ENCODE measurements around the gene MICAL2.
A peak's percentile ranks its signal among the peaks of the same experiment; 100 is the strongest.

Gene MICAL2

DNA sequence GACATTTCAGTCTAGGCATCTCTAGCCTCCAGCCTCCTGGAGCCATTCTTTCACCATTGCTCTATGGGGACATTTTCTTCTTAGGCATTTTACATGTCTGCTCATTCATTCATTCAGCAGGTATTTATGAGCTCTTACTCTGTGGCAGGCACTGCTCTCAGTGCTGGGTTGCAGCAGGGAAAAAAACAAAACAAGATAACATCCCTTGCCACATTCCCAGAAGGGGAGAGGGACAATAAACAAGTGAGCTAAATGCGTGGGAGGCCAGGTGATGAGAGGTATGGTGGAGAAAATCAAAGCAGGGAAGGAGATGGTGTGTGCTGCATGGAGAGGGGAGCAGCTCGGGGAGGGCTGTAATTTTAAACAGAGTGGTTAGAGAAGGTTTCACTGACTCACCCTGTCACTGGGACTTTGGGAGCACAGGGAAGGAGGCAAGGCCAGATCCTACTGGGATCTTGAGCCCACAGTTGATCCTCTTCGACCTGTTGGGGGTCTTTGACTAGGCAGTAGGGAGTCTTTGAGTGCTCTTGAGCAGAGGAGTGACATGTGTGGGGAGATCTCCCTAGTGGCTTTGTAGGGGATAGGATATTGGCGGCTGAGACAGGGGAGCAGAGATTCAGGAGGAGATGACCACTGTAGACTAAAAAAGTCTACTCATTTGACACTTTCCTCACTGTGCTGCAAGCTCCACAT, 17.0 kb downstream of the MICAL2 start:
- peaks cover 72% of the 10 kb centered on the region for H3K4me1 Mint-ChIP-seq (ENCODE audit: low read depth)
- H3K36me3 Mint-ChIP-seq (ENCODE audit: low read depth), result no peaks in the 10 kb centered on the region
- H3K27ac Mint-ChIP-seq, result no peak overlapping the region
- no peaks in the 10 kb centered on the region for H3K9me3 Mint-ChIP-seq
- H3K27me3 Mint-ChIP-seq, result no peaks in the 10 kb centered on the region
- H3K4me3 Mint-ChIP-seq, result no peak overlapping the region

DNA sequence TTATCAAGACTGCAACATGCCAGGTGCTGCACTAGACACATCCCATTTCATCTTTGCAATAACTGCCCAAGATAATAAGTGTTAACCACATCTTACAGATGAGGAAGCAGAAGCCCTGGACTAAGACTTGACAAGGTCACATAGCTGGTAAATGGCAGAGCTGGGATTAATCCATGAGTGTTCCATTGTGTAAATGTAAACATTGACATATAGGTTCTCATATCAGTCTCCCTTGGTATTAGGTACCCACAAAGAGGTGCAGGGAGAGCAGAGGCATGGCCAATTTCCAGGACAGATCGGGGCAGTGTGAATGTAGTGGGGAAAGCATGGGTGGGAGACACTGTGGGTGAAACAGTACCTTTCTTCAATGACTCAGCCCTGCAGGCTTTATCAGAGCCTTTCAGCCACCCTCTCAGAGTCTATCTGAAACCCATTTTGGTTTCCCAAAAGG, 17.9 kb downstream of the MICAL2 start:
- Mint-ChIP-seq H3K36me3 (ENCODE audit: low read depth) (no peaks in the 10 kb centered on the region), H3K9me3 (no peaks in the 10 kb centered on the region), H3K27ac (peak overlapping the region; percentile 50), H3K4me3 (no peak overlapping the region), H3K27me3 (no peaks in the 10 kb centered on the region), H3K4me1 (ENCODE audit: low read depth) (peaks cover 73% of the 10 kb centered on the region)

DNA sequence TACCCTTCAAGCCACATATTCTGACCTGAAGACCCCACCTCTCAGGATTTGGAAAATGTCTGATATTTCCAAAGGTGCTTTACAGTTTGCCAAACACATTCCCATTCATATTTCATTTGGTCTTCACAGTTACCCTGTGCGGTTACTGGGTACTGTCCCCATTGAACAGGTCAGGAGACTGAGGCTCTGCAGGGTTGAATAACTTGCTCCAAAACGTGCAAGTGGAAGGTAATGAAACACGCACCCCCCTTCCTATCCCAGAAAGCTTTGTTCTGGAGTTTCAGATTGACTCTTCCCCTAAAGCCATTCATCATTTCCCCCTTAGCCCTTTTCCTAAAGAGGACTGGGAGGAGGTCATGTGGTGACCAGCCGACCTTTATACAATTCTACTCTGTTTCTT, 18.8 kb downstream of the MICAL2 start:
- H3K4me3 Mint-ChIP-seq, result peak overlapping the region; percentile 30
- peaks cover 2% of the 10 kb centered on the region for H3K36me3 Mint-ChIP-seq (ENCODE audit: low read depth)
- peak overlapping the region; percentile 29 for H3K27ac Mint-ChIP-seq
- H3K4me1 Mint-ChIP-seq (ENCODE audit: low read depth), result peaks cover 73% of the 10 kb centered on the region
- H3K27me3 Mint-ChIP-seq, result no peaks in the 10 kb centered on the region
- no peaks in the 10 kb centered on the region for H3K9me3 Mint-ChIP-seq

- no peak overlapping the region for H3K4me3 Mint-ChIP-seq
- H3K27ac Mint-ChIP-seq, result peak overlapping the region; percentile 62
- H3K27me3 Mint-ChIP-seq, result no peaks in the 10 kb centered on the region
- H3K36me3 Mint-ChIP-seq (ENCODE audit: low read depth), result peaks cover 5% of the 10 kb centered on the region
- peaks cover 67% of the 10 kb centered on the region for H3K4me1 Mint-ChIP-seq (ENCODE audit: low read depth)
- H3K9me3 Mint-ChIP-seq, result no peaks in the 10 kb centered on the region
Measured at GRCh38 chr11:12130180-12130980, 20.0 kb downstream of the MICAL2 start.

- Mint-ChIP-seq H3K27ac (no peak overlapping the region), H3K27me3 (no peaks in the 10 kb centered on the region)
Measured at GRCh38 chr11:12131943-12132789, 21.8 kb downstream of the MICAL2 start.

GRCh38 chr11:12132790-12133145, 22.4 kb downstream of the MICAL2 start:
- Mint-ChIP-seq H3K27me3 (no peaks in the 10 kb centered on the region), H3K9me3 (no peaks in the 10 kb centered on the region), H3K36me3 (ENCODE audit: low read depth) (peaks cover 5% of the 10 kb centered on the region), H3K27ac (no peak overlapping the region), H3K4me3 (no peak overlapping the region), H3K4me1 (ENCODE audit: low read depth) (peaks cover 45% of the 10 kb centered on the region)

More at GRCh38 chr11:12131943-12132789, 21.8 kb downstream of the MICAL2 start:
- peaks cover 5% of the 10 kb centered on the region for H3K36me3 Mint-ChIP-seq (ENCODE audit: low read depth)
- no peak overlapping the region for H3K4me3 Mint-ChIP-seq
- H3K4me1 Mint-ChIP-seq (ENCODE audit: low read depth), result peaks cover 49% of the 10 kb centered on the region
- H3K9me3 Mint-ChIP-seq, result no peaks in the 10 kb centered on the region

- H3K27ac Mint-ChIP-seq, result peak overlapping the region; percentile 67
- H3K36me3 Mint-ChIP-seq (ENCODE audit: low read depth), result peaks cover 10% of the 10 kb centered on the region
- H3K27me3 Mint-ChIP-seq, result no peaks in the 10 kb centered on the region
- H3K4me1 Mint-ChIP-seq (ENCODE audit: low read depth), result peaks cover 39% of the 10 kb centered on the region
- H3K9me3 Mint-ChIP-seq, result no peaks in the 10 kb centered on the region
- no peak overlapping the region for H3K4me3 Mint-ChIP-seq
Measured at GRCh38 chr11:12133547-12134235, 23.3 kb downstream of the MICAL2 start.

GRCh38 chr11:12134236-12134585, 23.8 kb downstream of the MICAL2 start:
- peaks cover 35% of the 10 kb centered on the region for H3K4me1 Mint-ChIP-seq (ENCODE audit: low read depth)
- peaks cover 10% of the 10 kb centered on the region for H3K36me3 Mint-ChIP-seq (ENCODE audit: low read depth)
- no peak overlapping the region for H3K4me3 Mint-ChIP-seq
- H3K27me3 Mint-ChIP-seq, result no peaks in the 10 kb centered on the region
- H3K9me3 Mint-ChIP-seq, result no peaks in the 10 kb centered on the region
- peak overlapping the region; percentile 67 for H3K27ac Mint-ChIP-seq

- H3K36me3 Mint-ChIP-seq (ENCODE audit: low read depth), result peaks cover 16% of the 10 kb centered on the region
- peaks cover 27% of the 10 kb centered on the region for H3K4me1 Mint-ChIP-seq (ENCODE audit: low read depth)
- H3K4me3 Mint-ChIP-seq, result no peak overlapping the region
- no peaks in the 10 kb centered on the region for H3K9me3 Mint-ChIP-seq
- no peaks in the 10 kb centered on the region for H3K27me3 Mint-ChIP-seq
- no peak overlapping the region for H3K27ac Mint-ChIP-seq
Measured at GRCh38 chr11:12135185-12135584, 24.8 kb downstream of the MICAL2 start.

DNA sequence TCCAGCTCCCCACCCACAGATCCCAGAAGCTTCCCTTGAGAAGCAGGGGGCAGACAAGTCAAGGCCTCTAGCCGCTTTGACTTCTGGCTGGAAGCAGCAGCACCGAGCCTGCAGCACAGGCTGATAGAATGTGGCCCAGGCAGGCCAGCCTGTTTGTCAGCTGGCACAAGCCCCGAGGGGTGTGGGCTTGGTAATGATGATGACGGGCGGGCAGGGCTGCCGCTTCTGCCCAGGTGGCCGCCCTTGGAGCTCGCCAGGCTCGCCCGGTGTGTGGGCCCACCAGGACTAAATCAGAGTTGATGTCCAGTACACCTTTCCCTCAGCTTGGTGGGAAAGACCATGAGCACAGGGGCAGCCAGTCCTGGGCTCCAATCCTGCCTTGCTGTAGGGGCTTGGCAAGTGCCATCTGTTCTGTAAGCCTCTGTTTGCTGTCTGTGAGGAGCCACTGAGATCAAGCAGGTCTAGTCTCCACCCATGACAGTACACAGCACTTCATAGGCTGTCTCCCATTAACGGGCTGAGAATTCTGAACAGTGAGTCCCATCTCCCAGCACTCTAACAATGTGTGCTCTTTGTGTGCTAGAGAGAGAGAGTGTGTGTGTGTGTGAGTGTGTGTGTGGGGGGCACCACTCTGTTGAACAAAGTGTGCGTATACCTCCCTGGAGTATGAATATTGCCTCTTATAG, 26.8 kb downstream of the MICAL2 start:
- Mint-ChIP-seq H3K9me3 (no peaks in the 10 kb centered on the region), H3K4me1 (ENCODE audit: low read depth) (peaks cover 46% of the 10 kb centered on the region), H3K27ac (no peak overlapping the region), H3K4me3 (no peak overlapping the region), H3K27me3 (no peaks in the 10 kb centered on the region), H3K36me3 (ENCODE audit: low read depth) (peaks cover 26% of the 10 kb centered on the region)

- H3K27me3 Mint-ChIP-seq, result no peaks in the 10 kb centered on the region
- H3K4me3 Mint-ChIP-seq, result no peak overlapping the region
- peaks cover 51% of the 10 kb centered on the region for H3K4me1 Mint-ChIP-seq (ENCODE audit: low read depth)
- H3K36me3 Mint-ChIP-seq (ENCODE audit: low read depth), result peaks cover 26% of the 10 kb centered on the region
- H3K27ac Mint-ChIP-seq, result no peak overlapping the region
- H3K9me3 Mint-ChIP-seq, result no peaks in the 10 kb centered on the region
Measured at GRCh38 chr11:12137938-12138731, 27.7 kb downstream of the MICAL2 start.

- peaks cover 24% of the 10 kb centered on the region for H3K36me3 Mint-ChIP-seq (ENCODE audit: low read depth)
- peaks cover 51% of the 10 kb centered on the region for H3K4me1 Mint-ChIP-seq (ENCODE audit: low read depth)
- H3K27ac Mint-ChIP-seq, result no peak overlapping the region
- H3K9me3 Mint-ChIP-seq, result no peaks in the 10 kb centered on the region
- H3K4me3 Mint-ChIP-seq, result no peak overlapping the region
- H3K27me3 Mint-ChIP-seq, result no peaks in the 10 kb centered on the region
Measured at GRCh38 chr11:12139144-12139881, 28.9 kb downstream of the MICAL2 start.

DNA sequence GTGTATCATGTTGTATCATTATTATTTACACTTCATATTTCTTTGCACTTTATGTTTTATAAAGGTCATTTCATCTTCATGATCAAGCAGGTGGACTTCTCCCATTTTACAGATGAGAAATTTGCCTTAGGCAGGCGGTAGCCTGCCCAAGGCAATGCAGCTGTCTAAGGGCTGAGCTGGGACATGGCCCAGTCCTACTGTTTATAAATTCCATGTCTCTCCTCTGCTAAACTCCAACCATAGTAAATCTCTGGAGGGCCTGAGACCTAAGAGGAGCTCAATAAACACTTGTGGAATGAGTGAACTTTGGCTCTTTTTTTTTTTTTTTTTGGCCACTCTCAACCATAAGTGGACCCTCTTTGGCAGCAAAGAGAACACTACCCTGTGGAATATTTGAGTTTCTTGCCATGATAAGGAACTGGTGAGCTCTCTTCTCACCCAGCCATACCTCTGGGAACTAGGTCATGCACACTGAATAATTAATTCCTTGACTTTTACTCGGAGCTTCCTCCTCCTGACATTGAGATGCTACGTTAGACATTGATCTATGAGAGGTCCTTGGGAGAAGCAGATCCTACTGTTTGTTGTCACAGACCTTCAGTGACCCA, 29.9 kb downstream of the MICAL2 start:
- Mint-ChIP-seq H3K27me3 (no peaks in the 10 kb centered on the region), H3K9me3 (no peaks in the 10 kb centered on the region), H3K4me3 (no peak overlapping the region), H3K36me3 (ENCODE audit: low read depth) (peaks cover 21% of the 10 kb centered on the region), H3K4me1 (ENCODE audit: low read depth) (peaks cover 58% of the 10 kb centered on the region), H3K27ac (no peak overlapping the region)

Data from stimulated activated naive CD8-positive, alpha-beta T cell treated with anti-CD3 and anti-CD28 coated beads, Interleukin-15, Interleukin-2, amounts not matched to agents 100 ng/mL and 50 ng/mL, for 24 hours (primary cell).